Endothelial cell of umbilical vein (primary cell): ENCODE measurements around the gene PLXNB1. TPM values are rescaled to one million over a fixed set of nuclear protein-coding genes. Genes with fewer than 3 reads are reported as not detected.

ENCODE experiments used
- BruUV-seq: library from RNA; stranded (reverse); fragments of 400-500 nt; replicated peaks from 2 replicates; lab custom pipeline; 2021; lab: Mats Ljungman, UMichigan
- CTCF ChIA-PET: fragments of 300-600, 350-600 bp; sonication (Branson Sonifier 250); formaldehyde crosslinking; loops from one replicate; lab custom pipeline; 2021; ENCODE audit warnings: antibody characterized with exemption, inconsistent platforms; lab: Charles Lee
- POLR2A ChIA-PET: fragments of 300-600, 350-600 bp; sonication (Branson Sonifier 250); formaldehyde crosslinking; loops from one replicate; lab custom pipeline; 2021; ENCODE audit warnings: antibody characterized with exemption, inconsistent platforms; lab: Charles Lee
- DNase-seq: peaks from one replicate; pipeline ENCODE4 v3.0.0-alpha.2; 2011; ENCODE audit warnings: low read depth, low spot score
- FAIRE-seq: peaks from 2 replicates; lab custom pipeline; 2011; peaks lifted over from hg19 to GRCh38; lab: Jason Lieb, UNC
- H2AFZ ChIP-seq: 2 replicates; pipeline ENCODE4 v1.6.0; 2012; ENCODE audit warnings: low read depth, low read length, control low read depth, inconsistent platforms
- H3K27ac ChIP-seq: 2 replicates; pipeline ENCODE4 v1.5.1; 2011; ENCODE audit warnings: low read depth, mild to moderate bottlenecking, control low read depth, low read length, moderate library complexity; ENCODE audit not compliant: insufficient read depth
- H3K27me3 ChIP-seq, 2 experiments: 2 replicates each; pipeline versions ENCODE4 v1.6.0 to v1.6.1; 2011; ENCODE audit warnings: low read length in 2 of 2, mixed read lengths in 1 of 2; ENCODE audit not compliant: control insufficient read depth in 2 of 2, insufficient read depth in 2 of 2
- H3K36me3 ChIP-seq, 2 experiments: 2 replicates in 1 of 2; 3 replicates in 1 of 2; pipeline ENCODE4 v1.5.1; 2011; ENCODE audit warnings: low read length in 2 of 2, mild to moderate bottlenecking in 1 of 2, moderate library complexity in 1 of 2; ENCODE audit not compliant: control insufficient read depth in 2 of 2, insufficient read depth in 2 of 2; ENCODE audit errors: extremely low read depth in 1 of 2
- H3K4me1 ChIP-seq: 3 replicates; pipeline ENCODE4 v1.5.1; 2011; ENCODE audit warnings: mild to moderate bottlenecking, low read length; ENCODE audit not compliant: control insufficient read depth, insufficient read depth; ENCODE audit errors: extremely low read depth
- H3K4me2 ChIP-seq: 2 replicates; pipeline ENCODE4 v1.6.1; 2011; ENCODE audit warnings: low read length, control low read depth, mixed read lengths; ENCODE audit not compliant: insufficient read depth
- H3K4me3 ChIP-seq, 3 experiments: fragments of 200-600 bp in 1 of 3; sonication (generic), shearing (Covaris generic) in 1 of 3; replicated peaks in 1 of 3; 2 replicates each; pipeline ENCODE4 v1.5.1; 2011 to 2016; ENCODE audit warnings: control low read depth in 3 of 3, low read length in 3 of 3, mild to moderate bottlenecking in 2 of 3, inconsistent platforms in 1 of 3, low read depth in 1 of 3, moderate library complexity in 1 of 3; ENCODE audit not compliant: insufficient read depth in 1 of 3
- H3K79me2 ChIP-seq: 2 replicates; pipeline ENCODE4 v1.6.0; 2012; ENCODE audit warnings: low read length, inconsistent platforms; ENCODE audit not compliant: control insufficient read depth, insufficient read depth
- H3K9ac ChIP-seq: replicated peaks from 2 replicates; pipeline ENCODE3; 2011; ENCODE audit warnings: low read length, control low read depth; ENCODE audit not compliant: insufficient read depth; ENCODE audit errors: extremely low read depth
- H3K9me1 ChIP-seq: replicated peaks from 3 replicates; pipeline ENCODE4 v1.6.0; 2011; ENCODE audit warnings: mild to moderate bottlenecking, low read length; ENCODE audit not compliant: control insufficient read depth, insufficient read depth; ENCODE audit errors: extremely low read depth
- H3K9me3 ChIP-seq: replicated peaks from 2 replicates; pipeline ENCODE4 v1.5.1; 2012; ENCODE audit warnings: low read length, inconsistent platforms; ENCODE audit not compliant: control insufficient read depth, insufficient read depth
- H4K20me1 ChIP-seq: replicated peaks from 2 replicates; pipeline ENCODE3; 2011; ENCODE audit warnings: mild to moderate bottlenecking, low read length; ENCODE audit not compliant: control insufficient read depth, insufficient read depth; ENCODE audit errors: extremely low read depth
- EZH2 ChIP-seq: IDR thresholded peaks from 2 replicates; pipeline ENCODE4 v1.6.1; 2012; ENCODE audit warnings: borderline replicate concordance, low read depth, mild to moderate bottlenecking, moderate library complexity, low read length, inconsistent platforms; ENCODE audit not compliant: severe bottlenecking
- FOS ChIP-seq: IDR thresholded peaks from 2 replicates; pipeline ENCODE4 v1.6.1; 2011; ENCODE audit warnings: mild to moderate bottlenecking, low read length, moderate library complexity, borderline replicate concordance; ENCODE audit not compliant: insufficient read depth
- GATA2 ChIP-seq: IDR thresholded peaks from 2 replicates; pipeline ENCODE4 v1.7.0; 2011; ENCODE audit warnings: low read depth, mild to moderate bottlenecking, moderate library complexity, mixed read lengths, low read length; ENCODE audit not compliant: insufficient read length, insufficient read depth
- JUN ChIP-seq: IDR thresholded peaks from 2 replicates; pipeline ENCODE4 v1.6.1; 2011; ENCODE audit warnings: borderline replicate concordance, low read depth; ENCODE audit not compliant: insufficient read length, insufficient read depth
- MYC ChIP-seq: IDR thresholded peaks from one replicate; pipeline ENCODE4 v1.6.1; 2011; ENCODE audit warnings: mild to moderate bottlenecking, low read depth, low read length
- POLR2A ChIP-seq: IDR thresholded peaks from 2 replicates; pipeline ENCODE4 v1.6.1; 2012; ENCODE audit warnings: low read depth, mild to moderate bottlenecking, control low read depth, low read length
- dilution Hi-C: fragments of 300-500 bp; cut with MboI; formaldehyde crosslinking; loops from one replicate; pipeline ENCODE4 v1.15.0; 2019; ENCODE audit warnings: low sequenced_read_pairs; ENCODE audit not compliant: extremely low pct_ligation_motif_present
- intact Hi-C: fragments of 100-400 bp; cut with micrococcal nuclease; formaldehyde crosslinking; loops from one replicate; pipeline ENCODE4 v1.10.0; 2022
- polyA plus RNA-seq, 4 experiments: library from polyadenylated mRNA; depleted of rRNA in 3 of 4; stranded (reverse) in 3 of 4; unstranded in 1 of 4; fragments of >200 nt; gene quantifications; 2 replicates each; pipeline versions ENCODE4 v1.2.1 to v1.2.3, GENCODE V29; 2011 to 2012; ENCODE audit warnings: missing spikeins in 1 of 4
- total RNA-seq: library from RNA; stranded (reverse); gene quantifications from 2 replicates; pipeline ENCODE4 v1.2.3, GENCODE V29; 2021
- TF ChIP-seq, protein P1 (sequence below), 2 donors: IDR thresholded peaks; 1 replicate in 1 of 2; 2 replicates in 1 of 2; pipeline ENCODE4 v1.5.1; 2011; ENCODE audit warnings: low read length in 2 of 2, mild to moderate bottlenecking in 2 of 2, moderate library complexity in 2 of 2, control low read depth in 1 of 2, inconsistent platforms in 1 of 2, low read depth in 1 of 2; ENCODE audit not compliant: insufficient read depth in 1 of 2; ENCODE audit errors: extremely low read depth in 1 of 2
- TF ChIP-seq, protein P2 (sequence below): IDR thresholded peaks from 2 replicates; pipeline ENCODE4 v1.6.1; 2011; ENCODE audit not compliant: insufficient read depth, insufficient read length

Gene PLXNB1
- total and polyA plus RNA-seq, 2 donors (not counting 3 experiments of a cell fraction or from before 2014, with no cell fraction given), result 43.1 to 45.2 TPM

DNA sequence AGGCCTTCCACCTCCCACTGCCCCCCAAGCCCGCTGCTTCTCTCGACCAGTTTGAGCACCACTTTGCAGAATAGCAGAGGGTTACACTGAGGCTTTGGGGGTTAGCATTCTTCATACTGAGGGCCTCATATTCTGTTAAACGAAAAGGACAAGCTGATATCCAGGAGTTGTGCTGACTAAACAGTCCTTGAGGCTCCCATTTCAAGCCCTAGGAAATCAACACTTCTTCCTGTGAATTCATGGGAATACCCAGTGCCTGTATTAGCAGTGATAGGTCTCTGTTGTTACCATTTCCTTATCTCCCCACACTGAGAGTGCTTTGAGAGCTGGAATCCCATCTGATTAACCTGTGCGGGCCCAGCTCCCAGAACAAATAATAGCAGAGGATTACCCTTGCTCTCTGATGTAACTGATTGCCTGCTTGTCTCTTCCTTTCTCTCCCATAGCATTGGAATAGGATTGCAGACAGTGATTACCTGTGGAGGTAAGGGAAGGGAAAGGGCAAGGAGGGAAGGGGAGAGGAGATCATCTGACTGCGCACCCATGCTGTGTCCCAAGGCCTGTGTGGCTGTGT lies 56.9 kb downstream of the PLXNB1 start:
- Histone ChIP-seq H2AFZ (no peak overlapping the region), H3K27me3 (peaks cover 1 to 7% of the 10 kb centered on the region in 2 experiments), H3K4me2 (no peak overlapping the region), H3K9ac (no peak overlapping the region), H4K20me1 (no peaks in the 10 kb centered on the region), H3K9me3 (no peaks in the 10 kb centered on the region), H3K4me3 (no peak overlapping the region), H3K4me1 (no peaks in the 10 kb centered on the region), H3K27ac (no peak overlapping the region), H3K9me1 (no peaks in the 10 kb centered on the region), H3K79me2 (no peaks in the 10 kb centered on the region), H3K36me3 (no peaks in the 10 kb centered on the region)
- DNase-seq, result no peak
- POLR2A ChIA-PET, result no interaction called here
- intact Hi-C loops (no loop called here), dilution Hi-C loops (no loop called here)
- no peak for FAIRE-seq
- BruUV-seq, result no TSS peak
- CTCF ChIA-PET, result interaction anchor here (1.1 to 1.7 kb wide), 3 partner anchors 14 to 63 kb away, joined by 3 to 7 read pairs (median 3); no protein-coding TSS in a partner anchor
- TF ChIP-seq EZH2, result no peak
- TF ChIP-seq JUN, result no peak
- no peak for TF ChIP-seq POLR2A
- no peak for TF ChIP-seq GATA2
- TF ChIP-seq FOS, result no peak
- no peak for TF ChIP-seq MYC
- TF ChIP-seq, protein P1, sequence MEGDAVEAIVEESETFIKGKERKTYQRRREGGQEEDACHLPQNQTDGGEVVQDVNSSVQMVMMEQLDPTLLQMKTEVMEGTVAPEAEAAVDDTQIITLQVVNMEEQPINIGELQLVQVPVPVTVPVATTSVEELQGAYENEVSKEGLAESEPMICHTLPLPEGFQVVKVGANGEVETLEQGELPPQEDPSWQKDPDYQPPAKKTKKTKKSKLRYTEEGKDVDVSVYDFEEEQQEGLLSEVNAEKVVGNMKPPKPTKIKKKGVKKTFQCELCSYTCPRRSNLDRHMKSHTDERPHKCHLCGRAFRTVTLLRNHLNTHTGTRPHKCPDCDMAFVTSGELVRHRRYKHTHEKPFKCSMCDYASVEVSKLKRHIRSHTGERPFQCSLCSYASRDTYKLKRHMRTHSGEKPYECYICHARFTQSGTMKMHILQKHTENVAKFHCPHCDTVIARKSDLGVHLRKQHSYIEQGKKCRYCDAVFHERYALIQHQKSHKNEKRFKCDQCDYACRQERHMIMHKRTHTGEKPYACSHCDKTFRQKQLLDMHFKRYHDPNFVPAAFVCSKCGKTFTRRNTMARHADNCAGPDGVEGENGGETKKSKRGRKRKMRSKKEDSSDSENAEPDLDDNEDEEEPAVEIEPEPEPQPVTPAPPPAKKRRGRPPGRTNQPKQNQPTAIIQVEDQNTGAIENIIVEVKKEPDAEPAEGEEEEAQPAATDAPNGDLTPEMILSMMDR (IDR thresholded peaks at IDR 0.05; ENCODE audit: extremely low read depth in 1 of 2, insufficient read depth in 1 of 2, low read depth in 1 of 2, low read length in 2 of 2), result no peak
- TF ChIP-seq, protein P2, sequence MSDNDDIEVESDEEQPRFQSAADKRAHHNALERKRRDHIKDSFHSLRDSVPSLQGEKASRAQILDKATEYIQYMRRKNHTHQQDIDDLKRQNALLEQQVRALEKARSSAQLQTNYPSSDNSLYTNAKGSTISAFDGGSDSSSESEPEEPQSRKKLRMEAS, result no peak
